Endothelial cell of umbilical vein (primary cell): ENCODE measurements around the gene SLC28A1. TPM values are rescaled to one million over a fixed set of nuclear protein-coding genes. Genes with fewer than 3 reads are reported as not detected.

Source experiments
- BruUV-seq: library from RNA; stranded (reverse); fragments of 400-500 nt; replicated peaks from 2 replicates; lab custom pipeline; 2021; lab: Mats Ljungman, UMichigan
- CTCF ChIA-PET: fragments of 300-600, 350-600 bp; sonication (Branson Sonifier 250); formaldehyde crosslinking; loops from one replicate; lab custom pipeline; 2021; ENCODE audit warnings: antibody characterized with exemption, inconsistent platforms; lab: Charles Lee
- POLR2A ChIA-PET: fragments of 300-600, 350-600 bp; sonication (Branson Sonifier 250); formaldehyde crosslinking; loops from one replicate; lab custom pipeline; 2021; ENCODE audit warnings: antibody characterized with exemption, inconsistent platforms; lab: Charles Lee
- DNase-seq: peaks from one replicate; pipeline ENCODE4 v3.0.0-alpha.2; 2011; ENCODE audit warnings: low read depth, low spot score
- FAIRE-seq: peaks from 2 replicates; lab custom pipeline; 2011; peaks lifted over from hg19 to GRCh38; lab: Jason Lieb, UNC
- H2AFZ ChIP-seq: 2 replicates; pipeline ENCODE4 v1.6.0; 2012; ENCODE audit warnings: low read depth, low read length, control low read depth, inconsistent platforms
- H3K27ac ChIP-seq: 2 replicates; pipeline ENCODE4 v1.5.1; 2011; ENCODE audit warnings: low read depth, mild to moderate bottlenecking, control low read depth, low read length, moderate library complexity; ENCODE audit not compliant: insufficient read depth
- H3K27me3 ChIP-seq, 2 experiments: 2 replicates each; pipeline versions ENCODE4 v1.6.0 to v1.6.1; 2011; ENCODE audit warnings: low read length in 2 of 2, mixed read lengths in 1 of 2; ENCODE audit not compliant: control insufficient read depth in 2 of 2, insufficient read depth in 2 of 2
- H3K36me3 ChIP-seq, 2 experiments: 2 replicates in 1 of 2; 3 replicates in 1 of 2; pipeline ENCODE4 v1.5.1; 2011; ENCODE audit warnings: low read length in 2 of 2, mild to moderate bottlenecking in 1 of 2, moderate library complexity in 1 of 2; ENCODE audit not compliant: control insufficient read depth in 2 of 2, insufficient read depth in 2 of 2; ENCODE audit errors: extremely low read depth in 1 of 2
- H3K4me1 ChIP-seq: 3 replicates; pipeline ENCODE4 v1.5.1; 2011; ENCODE audit warnings: mild to moderate bottlenecking, low read length; ENCODE audit not compliant: control insufficient read depth, insufficient read depth; ENCODE audit errors: extremely low read depth
- H3K4me2 ChIP-seq: 2 replicates; pipeline ENCODE4 v1.6.1; 2011; ENCODE audit warnings: low read length, control low read depth, mixed read lengths; ENCODE audit not compliant: insufficient read depth
- H3K4me3 ChIP-seq, 3 experiments: fragments of 200-600 bp in 1 of 3; sonication (generic), shearing (Covaris generic) in 1 of 3; replicated peaks in 1 of 3; 2 replicates each; pipeline ENCODE4 v1.5.1; 2011 to 2016; ENCODE audit warnings: control low read depth in 3 of 3, low read length in 3 of 3, mild to moderate bottlenecking in 2 of 3, inconsistent platforms in 1 of 3, low read depth in 1 of 3, moderate library complexity in 1 of 3; ENCODE audit not compliant: insufficient read depth in 1 of 3
- H3K79me2 ChIP-seq: 2 replicates; pipeline ENCODE4 v1.6.0; 2012; ENCODE audit warnings: low read length, inconsistent platforms; ENCODE audit not compliant: control insufficient read depth, insufficient read depth
- H3K9ac ChIP-seq: replicated peaks from 2 replicates; pipeline ENCODE3; 2011; ENCODE audit warnings: low read length, control low read depth; ENCODE audit not compliant: insufficient read depth; ENCODE audit errors: extremely low read depth
- H3K9me1 ChIP-seq: replicated peaks from 3 replicates; pipeline ENCODE4 v1.6.0; 2011; ENCODE audit warnings: mild to moderate bottlenecking, low read length; ENCODE audit not compliant: control insufficient read depth, insufficient read depth; ENCODE audit errors: extremely low read depth
- H3K9me3 ChIP-seq: replicated peaks from 2 replicates; pipeline ENCODE4 v1.5.1; 2012; ENCODE audit warnings: low read length, inconsistent platforms; ENCODE audit not compliant: control insufficient read depth, insufficient read depth
- H4K20me1 ChIP-seq: replicated peaks from 2 replicates; pipeline ENCODE3; 2011; ENCODE audit warnings: mild to moderate bottlenecking, low read length; ENCODE audit not compliant: control insufficient read depth, insufficient read depth; ENCODE audit errors: extremely low read depth
- CTCF ChIP-seq, 2 donors: IDR thresholded peaks; 1 replicate in 1 of 2; 2 replicates in 1 of 2; pipeline ENCODE4 v1.5.1; 2011; ENCODE audit warnings: low read length in 2 of 2, mild to moderate bottlenecking in 2 of 2, moderate library complexity in 2 of 2, control low read depth in 1 of 2, inconsistent platforms in 1 of 2, low read depth in 1 of 2; ENCODE audit not compliant: insufficient read depth in 1 of 2; ENCODE audit errors: extremely low read depth in 1 of 2
- EZH2 ChIP-seq: IDR thresholded peaks from 2 replicates; pipeline ENCODE4 v1.6.1; 2012; ENCODE audit warnings: borderline replicate concordance, low read depth, mild to moderate bottlenecking, moderate library complexity, low read length, inconsistent platforms; ENCODE audit not compliant: severe bottlenecking
- FOS ChIP-seq: IDR thresholded peaks from 2 replicates; pipeline ENCODE4 v1.6.1; 2011; ENCODE audit warnings: mild to moderate bottlenecking, low read length, moderate library complexity, borderline replicate concordance; ENCODE audit not compliant: insufficient read depth
- GATA2 ChIP-seq: IDR thresholded peaks from 2 replicates; pipeline ENCODE4 v1.7.0; 2011; ENCODE audit warnings: low read depth, mild to moderate bottlenecking, moderate library complexity, mixed read lengths, low read length; ENCODE audit not compliant: insufficient read length, insufficient read depth
- JUN ChIP-seq: IDR thresholded peaks from 2 replicates; pipeline ENCODE4 v1.6.1; 2011; ENCODE audit warnings: borderline replicate concordance, low read depth; ENCODE audit not compliant: insufficient read length, insufficient read depth
- MAX ChIP-seq: IDR thresholded peaks from 2 replicates; pipeline ENCODE4 v1.6.1; 2011; ENCODE audit not compliant: insufficient read depth, insufficient read length
- MYC ChIP-seq: IDR thresholded peaks from one replicate; pipeline ENCODE4 v1.6.1; 2011; ENCODE audit warnings: mild to moderate bottlenecking, low read depth, low read length
- POLR2A ChIP-seq: IDR thresholded peaks from 2 replicates; pipeline ENCODE4 v1.6.1; 2012; ENCODE audit warnings: low read depth, mild to moderate bottlenecking, control low read depth, low read length
- POLR2AphosphoS5 ChIP-seq: IDR thresholded peaks from 2 replicates; pipeline ENCODE4 v1.6.1; 2012; ENCODE audit warnings: low read depth, mild to moderate bottlenecking, control low read depth, low read length, moderate library complexity; ENCODE audit not compliant: insufficient read depth
- dilution Hi-C: fragments of 300-500 bp; cut with MboI; formaldehyde crosslinking; loops from one replicate; pipeline ENCODE4 v1.15.0; 2019; ENCODE audit warnings: low sequenced_read_pairs; ENCODE audit not compliant: extremely low pct_ligation_motif_present
- intact Hi-C: fragments of 100-400 bp; cut with micrococcal nuclease; formaldehyde crosslinking; loops from one replicate; pipeline ENCODE4 v1.10.0; 2022
- polyA plus RNA-seq, 4 experiments: library from polyadenylated mRNA; depleted of rRNA in 3 of 4; stranded (reverse) in 3 of 4; unstranded in 1 of 4; fragments of >200 nt; gene quantifications; 2 replicates each; pipeline versions ENCODE4 v1.2.1 to v1.2.3, GENCODE V29; 2011 to 2012; ENCODE audit warnings: missing spikeins in 1 of 4
- total RNA-seq: library from RNA; stranded (reverse); gene quantifications from 2 replicates; pipeline ENCODE4 v1.2.3, GENCODE V29; 2021

Gene SLC28A1
- total and polyA plus RNA-seq, 2 donors (not counting 3 experiments of a cell fraction or from before 2014, with no cell fraction given), result not detected

- CTCF ChIA-PET, result interaction anchor here (0.5 to 1.9 kb wide), 4 partner anchors 9 to 299 kb away, joined by 3 to 12 read pairs (median 6); no protein-coding TSS in a partner anchor
- H3K4me1 ChIP-seq, result no peaks in the 10 kb centered on the region
- FAIRE-seq (no peak), DNase-seq (no peak)
- intact Hi-C loops (no loop called here), dilution Hi-C loops (no loop called here)
- H3K4me3 ChIP-seq, result no peak overlapping the region
- peaks cover 0 to 20% of the 10 kb centered on the region in 2 experiments for H3K36me3 ChIP-seq
- no peak overlapping the region for H3K27ac ChIP-seq
- H3K9me1 ChIP-seq, result no peaks in the 10 kb centered on the region
- H3K9ac ChIP-seq, result no peak overlapping the region
- H3K27me3 ChIP-seq, result no peaks in the 10 kb centered on the region
- no peaks in the 10 kb centered on the region for H3K9me3 ChIP-seq
- H4K20me1 ChIP-seq, result no peaks in the 10 kb centered on the region
- TF ChIP-seq FOS, result no peak
- TF ChIP-seq MAX, result no peak
- no peak for TF ChIP-seq MYC
- TF ChIP-seq GATA2, result no peak
- POLR2A ChIA-PET, result no interaction called here
- no peaks in the 10 kb centered on the region for H3K79me2 ChIP-seq
- H3K4me2 ChIP-seq, result no peak overlapping the region
- no TSS peak for BruUV-seq
- H2AFZ ChIP-seq, result no peak overlapping the region
Measured at GRCh38 chr15:84869510-84869909, 15.0 kb upstream of the SLC28A1 start.

GRCh38 chr15:84871428-84871985 lies 13.0 kb upstream of the SLC28A1 start:
- peaks cover 0 to 19% of the 10 kb centered on the region in 2 experiments for H3K36me3 ChIP-seq
- DNase-seq (no peak), FAIRE-seq (no peak)
- no peaks in the 10 kb centered on the region for H3K9me1 ChIP-seq
- TF ChIP-seq POLR2A (no peak), FOS (no peak), MAX (no peak), GATA2 (no peak), MYC (no peak), EZH2 (no peak), POLR2AphosphoS5 (no peak), JUN (no peak), CTCF (IDR thresholded peaks at IDR 0.05; ENCODE audit: extremely low read depth in 1 of 2, insufficient read depth in 1 of 2, low read depth in 1 of 2, low read length in 2 of 2) (no peak)
- H3K9ac ChIP-seq, result no peak overlapping the region
- POLR2A ChIA-PET, result no interaction called here
- no peaks in the 10 kb centered on the region for H3K9me3 ChIP-seq
- CTCF ChIA-PET, result interaction anchor here (1.9 to 3.1 kb wide), 1 partner anchor 57 kb away, joined by 12 read pairs; no protein-coding TSS in a partner anchor
- H4K20me1 ChIP-seq, result no peaks in the 10 kb centered on the region
- H3K4me3 ChIP-seq, result no peak overlapping the region
- H3K27me3 ChIP-seq, result no peaks in the 10 kb centered on the region
- no peak overlapping the region for H2AFZ ChIP-seq
- dilution Hi-C loops, result no loop called here
- H3K4me1 ChIP-seq, result no peaks in the 10 kb centered on the region
- intact Hi-C loops, result no loop called here
- H3K4me2 ChIP-seq, result no peak overlapping the region
- BruUV-seq, result no TSS peak
- no peak overlapping the region for H3K27ac ChIP-seq
- no peaks in the 10 kb centered on the region for H3K79me2 ChIP-seq
